NCI-H2107 treated with DMSO at 0.1 percent for 48 hours (cell line): ENCODE measurements around the gene NEIL3.

Experiments used
- DNase-seq: peaks from one replicate; lab custom pipeline; 2025; ENCODE audit not compliant: unreplicated experiment; lab: John Stamatoyannopoulos, UW

The NEIL3 gene

DNA sequence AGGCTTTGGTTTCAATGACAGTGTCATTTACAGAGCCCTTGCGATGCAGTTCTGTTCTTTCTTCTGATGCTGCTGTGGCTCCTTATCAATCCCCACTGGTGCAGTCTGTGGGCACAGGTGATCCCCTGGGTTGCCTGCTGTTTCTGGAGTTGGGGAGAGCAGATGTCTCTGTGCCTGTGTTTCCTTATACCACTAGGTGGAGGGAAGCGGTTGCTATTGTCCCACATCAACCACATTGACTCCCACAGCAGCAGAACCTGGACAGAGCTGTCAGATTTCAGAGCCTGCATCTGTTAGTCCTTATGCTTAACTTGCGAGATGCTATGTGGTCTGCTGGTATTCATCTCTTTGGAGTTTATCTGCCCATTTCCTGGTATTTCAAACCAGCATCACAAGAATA lies 57.7 kb downstream of the NEIL3 start:
- DNase-seq, result no peak

DNA sequence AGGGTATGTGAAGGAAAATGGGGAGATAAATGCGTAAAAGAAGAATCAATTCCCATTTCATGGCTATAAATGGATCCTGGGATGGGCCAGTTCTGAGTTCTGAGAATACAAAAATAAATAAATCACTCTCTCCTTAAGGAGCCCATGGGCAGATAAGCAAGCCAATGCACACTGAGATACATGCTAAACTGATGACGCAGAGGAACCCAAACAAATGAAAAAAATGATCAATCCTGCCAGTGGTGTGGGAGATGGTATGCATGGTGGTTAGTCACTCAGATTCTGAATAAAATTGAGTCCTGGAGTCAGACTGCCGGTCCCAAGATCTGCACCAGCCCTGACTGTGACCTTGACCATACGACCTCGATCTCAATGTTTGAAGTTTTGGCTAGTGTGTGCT lies 59.7 kb downstream of the NEIL3 start:
- no peak for DNase-seq

DNA sequence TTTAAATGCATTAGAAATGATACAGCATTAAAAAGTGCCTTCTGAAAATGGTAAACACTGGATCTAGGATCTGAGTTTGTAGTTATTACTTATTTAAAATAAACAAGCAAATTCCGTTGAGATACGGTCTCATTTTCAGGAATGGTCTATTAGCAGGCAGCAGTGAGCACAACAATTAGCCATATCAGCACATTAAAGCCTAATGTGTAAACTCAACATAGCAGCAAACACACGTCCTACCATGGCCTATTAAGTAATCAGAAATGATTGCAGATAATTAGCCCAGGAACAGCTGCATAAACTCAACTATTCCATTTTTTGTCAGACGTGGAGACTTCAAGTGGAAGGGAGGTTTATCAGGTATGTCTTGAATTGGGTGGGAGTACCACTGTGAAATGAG lies 61.8 kb downstream of the NEIL3 start:
- no peak for DNase-seq

DNA sequence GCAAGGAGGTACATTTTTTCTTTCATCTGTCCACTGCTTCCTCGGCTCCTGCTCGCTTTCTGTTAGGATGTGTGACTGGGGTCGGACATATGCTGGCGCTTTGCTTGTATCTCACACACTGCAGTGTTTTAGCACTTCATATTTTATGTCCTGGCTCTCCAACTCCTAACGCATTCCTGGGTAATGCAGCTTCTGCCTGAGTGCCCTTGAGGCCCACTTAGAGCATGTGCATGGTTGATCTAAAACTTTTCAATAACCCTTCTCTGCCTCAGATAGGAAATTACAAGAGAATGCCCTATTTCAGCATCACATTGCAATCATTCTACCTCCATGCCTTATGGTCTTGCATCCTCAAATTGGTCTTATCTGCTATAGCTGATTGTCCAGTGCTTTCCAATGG lies 65.3 kb downstream of the NEIL3 start:
- no peak for DNase-seq

DNA sequence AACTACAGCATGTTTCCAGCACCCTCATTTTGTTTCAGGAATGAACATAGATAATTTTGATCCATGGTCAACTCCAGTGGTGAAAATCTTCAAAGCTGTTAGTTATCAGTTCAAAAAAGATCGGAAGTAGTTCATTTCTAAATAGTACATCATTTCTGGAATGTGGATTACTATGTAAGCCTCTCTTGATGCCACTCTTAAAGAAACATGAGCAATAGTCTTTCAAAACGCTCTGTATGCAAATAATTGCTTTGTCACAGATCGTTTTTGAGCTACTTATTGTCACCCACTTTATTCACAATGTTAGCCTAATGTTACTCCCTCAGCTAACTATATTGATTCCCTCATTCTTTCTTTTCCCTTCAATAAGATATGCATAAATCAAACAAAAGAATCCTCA lies 65.7 kb downstream of the NEIL3 start:
- DNase-seq, result no peak

DNA sequence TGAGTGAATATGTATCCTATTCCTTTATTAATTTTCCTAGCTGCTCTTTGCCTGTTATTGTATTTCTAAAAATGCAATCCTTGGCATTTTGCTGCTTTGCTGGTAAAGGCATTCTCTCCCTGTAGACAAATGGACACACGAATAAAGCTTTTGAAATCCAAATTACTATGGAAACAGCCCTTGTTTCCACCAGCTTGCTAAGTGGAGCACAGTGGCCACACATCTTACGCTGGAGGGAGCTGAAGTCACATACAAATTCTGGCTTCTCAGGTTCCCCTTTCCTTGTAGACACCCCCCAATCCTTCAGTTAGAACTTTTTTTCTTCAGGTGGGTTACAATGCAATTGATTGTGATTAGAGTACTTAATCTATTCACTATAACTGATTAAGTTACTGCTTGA lies 66.3 kb downstream of the NEIL3 start:
- DNase-seq, result no peak

DNA sequence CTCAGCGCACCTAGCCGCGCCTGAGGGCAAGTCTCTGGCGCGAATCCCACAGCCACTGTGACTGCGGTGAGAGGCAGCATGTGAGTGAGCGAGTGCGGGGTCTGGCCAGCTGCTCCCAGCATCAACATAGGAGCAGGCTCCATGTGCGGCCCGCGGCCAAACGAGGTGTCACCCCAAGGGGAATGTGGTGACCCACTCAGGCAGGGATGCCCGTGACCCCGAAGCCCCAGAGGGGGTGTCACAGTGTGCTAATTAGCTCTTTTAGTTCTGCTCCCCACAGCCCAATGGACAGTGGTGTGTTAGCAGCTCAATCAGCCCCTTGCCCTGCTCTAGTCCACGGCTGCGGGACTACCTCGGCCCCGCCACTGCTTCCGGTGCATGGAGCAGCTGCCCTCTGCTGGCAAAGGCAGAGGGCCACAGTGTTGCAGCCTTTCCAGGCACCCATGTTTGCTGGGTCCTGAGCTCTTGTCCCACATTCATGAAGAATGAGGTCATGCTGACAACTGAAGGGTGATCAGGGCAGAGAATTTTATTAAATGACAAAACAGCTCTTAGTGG lies 71.1 kb downstream of the NEIL3 start:
- no peak for DNase-seq

DNA sequence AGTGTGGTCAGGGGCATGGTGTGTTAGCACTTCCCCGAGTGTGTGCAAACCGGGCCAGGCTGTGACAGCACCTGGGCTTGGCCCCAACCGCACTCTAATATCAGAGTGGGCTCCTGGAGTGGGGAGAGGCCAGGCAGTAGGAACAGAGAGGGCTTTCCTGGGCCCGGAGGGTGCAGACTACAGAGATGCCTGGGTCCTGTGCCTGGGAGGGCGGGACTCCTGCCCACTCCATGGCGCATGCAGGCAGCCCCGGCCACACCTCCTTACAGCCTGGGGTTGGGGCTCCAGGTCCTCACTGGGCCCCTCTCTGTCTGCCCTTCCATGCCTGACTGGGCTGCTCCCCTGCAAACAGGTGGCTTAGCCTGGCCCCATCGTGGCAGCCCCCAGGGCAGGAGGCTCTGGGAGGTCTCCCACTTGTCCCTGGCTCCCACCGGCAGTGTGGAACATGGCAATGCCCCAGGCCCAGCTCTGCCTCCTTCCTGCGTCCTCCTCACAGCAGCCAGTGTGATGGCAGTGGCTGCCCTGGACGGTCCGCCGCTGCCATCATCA lies 72.2 kb downstream of the NEIL3 start:
- DNase-seq, result no peak

DNA sequence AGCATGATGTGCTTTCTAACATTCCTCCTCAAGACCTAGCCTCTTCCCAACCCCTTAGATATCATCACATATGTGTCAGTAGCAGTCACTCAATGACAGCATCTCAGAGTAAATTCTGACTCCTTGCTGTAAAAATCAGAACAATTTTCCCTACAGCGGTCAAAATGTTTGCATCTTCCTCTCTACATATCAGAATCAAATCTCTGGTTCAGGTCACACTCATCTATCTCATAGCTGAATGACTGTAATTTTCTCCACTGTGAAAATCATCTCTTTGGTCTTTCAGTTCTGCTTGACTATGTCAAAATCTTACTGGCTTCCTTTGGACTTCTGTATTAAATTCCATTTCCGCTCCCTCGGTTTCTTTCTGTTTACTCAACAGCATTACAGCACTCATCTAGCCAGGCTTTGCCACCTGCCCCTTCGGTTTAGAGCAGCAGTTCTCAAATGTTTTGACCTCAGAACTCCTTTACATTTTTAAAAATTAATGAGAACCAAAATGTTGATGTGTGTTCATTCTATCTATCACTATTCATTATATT lies 75.3 kb downstream of the NEIL3 start:
- no peak for DNase-seq

DNA sequence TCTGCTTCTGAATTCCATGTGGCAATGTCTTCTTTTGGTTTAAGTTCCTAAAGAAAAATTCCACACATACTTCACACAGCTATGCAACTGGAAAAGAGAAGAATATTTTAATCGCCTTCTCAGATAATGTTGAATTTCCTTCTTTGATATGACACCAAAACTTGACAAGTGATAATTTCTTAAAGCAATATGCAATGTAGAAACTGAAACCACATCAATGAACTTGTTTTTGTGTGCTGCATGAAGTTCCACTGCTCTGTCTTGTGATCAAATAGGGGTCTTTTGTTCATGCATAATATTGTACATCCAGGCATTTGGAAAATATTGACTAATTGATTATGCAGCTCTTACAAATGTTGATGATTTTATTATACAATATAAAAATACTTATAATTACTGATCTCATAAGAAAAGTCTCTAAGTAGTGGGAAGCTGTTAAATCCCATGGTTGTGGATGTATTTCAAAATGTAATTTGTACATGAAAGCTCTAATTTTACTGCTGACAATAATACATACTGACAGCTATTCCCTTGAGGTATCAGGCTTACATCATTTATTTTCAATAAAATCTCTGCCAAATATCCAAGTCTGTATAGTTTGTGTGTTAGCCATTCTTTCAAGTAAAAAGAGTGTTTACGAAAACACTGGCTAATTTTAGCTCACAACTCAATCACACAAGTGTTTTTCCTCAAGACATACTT lies 76.1 kb downstream of the NEIL3 start:
- no peak for DNase-seq

DNA sequence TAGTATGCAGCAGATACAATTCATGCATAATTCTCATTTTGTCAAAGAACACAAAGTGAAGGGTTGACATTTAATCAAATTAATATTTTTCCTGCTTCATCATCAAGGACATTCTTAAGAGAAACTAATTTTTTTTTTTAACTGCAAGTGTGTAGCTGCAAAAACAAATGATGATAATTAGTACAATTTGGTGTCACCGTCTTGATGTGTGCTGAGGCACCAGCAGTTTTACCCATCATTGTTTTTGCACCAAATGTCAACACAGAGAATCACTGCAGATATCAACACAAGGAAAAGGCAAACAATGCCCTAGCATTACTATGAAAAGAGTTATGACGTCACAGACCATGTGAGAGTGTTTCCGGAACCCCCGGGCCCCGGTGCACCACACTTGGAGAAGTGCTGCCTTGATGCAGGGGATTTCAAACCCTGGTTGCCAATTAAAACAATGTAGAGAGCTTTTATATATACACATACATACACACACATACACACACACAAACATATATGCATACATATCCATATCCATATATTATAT lies 76.7 kb downstream of the NEIL3 start:
- no peak for DNase-seq

DNA sequence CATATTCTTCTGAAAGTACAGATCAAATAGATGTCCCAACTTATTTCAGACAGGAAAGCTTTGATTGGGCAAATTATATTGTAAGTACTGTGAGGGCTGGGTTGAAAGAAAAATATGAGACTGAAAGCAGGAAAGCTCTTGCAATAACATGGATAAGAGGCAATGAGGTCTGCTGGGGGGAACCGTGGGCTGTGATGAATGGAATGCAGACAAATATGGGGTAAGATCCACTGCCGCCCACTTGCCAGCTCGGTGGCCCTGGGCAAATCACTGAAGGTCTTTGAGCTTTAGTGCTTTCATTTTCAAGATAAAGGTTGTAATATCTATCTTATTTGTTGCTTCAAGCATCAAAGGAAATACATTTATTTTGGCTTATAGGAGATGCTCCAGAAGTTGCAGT lies 81.6 kb downstream of the NEIL3 start:
- no peak for DNase-seq

DNA sequence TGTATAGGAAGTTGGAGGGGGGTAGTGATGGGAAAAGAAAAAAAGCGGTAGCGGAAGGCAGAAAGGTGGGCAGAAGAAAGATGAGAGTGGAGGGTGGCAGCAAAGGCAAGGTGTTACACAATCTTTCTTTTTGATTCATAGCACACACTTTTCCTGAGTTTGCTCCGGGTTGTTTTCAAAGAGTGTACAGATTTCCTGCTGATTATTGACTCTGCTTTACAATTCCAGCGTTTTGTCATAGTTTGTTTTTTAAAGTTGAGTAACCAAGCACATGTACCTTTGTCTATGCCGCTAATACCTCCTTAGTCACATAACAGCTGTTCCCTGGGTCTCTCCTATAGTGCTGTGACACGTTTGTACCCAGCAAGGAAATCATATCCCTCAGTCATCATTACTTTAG lies 82.3 kb downstream of the NEIL3 start:
- DNase-seq, result no peak

DNA sequence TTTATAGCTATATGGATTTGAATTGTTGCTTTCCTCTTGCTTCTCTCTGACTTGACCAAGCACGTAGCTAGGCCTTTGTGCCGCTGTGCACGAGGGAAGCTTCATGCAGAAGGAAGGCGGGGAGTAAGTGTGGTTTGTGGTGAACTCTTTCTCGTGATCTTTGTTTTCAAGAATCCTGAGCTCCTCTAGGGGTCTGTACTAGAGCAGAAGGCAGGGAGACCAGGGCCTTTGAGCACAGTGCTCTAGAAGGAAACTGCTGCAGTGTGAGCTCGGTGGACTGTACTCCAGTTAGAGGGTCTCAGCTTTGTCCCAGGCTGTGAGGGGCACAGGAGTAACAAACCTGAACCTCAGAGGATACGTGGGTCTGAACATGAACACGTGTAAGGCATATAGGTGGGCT lies 83.6 kb downstream of the NEIL3 start:
- no peak for DNase-seq

DNA sequence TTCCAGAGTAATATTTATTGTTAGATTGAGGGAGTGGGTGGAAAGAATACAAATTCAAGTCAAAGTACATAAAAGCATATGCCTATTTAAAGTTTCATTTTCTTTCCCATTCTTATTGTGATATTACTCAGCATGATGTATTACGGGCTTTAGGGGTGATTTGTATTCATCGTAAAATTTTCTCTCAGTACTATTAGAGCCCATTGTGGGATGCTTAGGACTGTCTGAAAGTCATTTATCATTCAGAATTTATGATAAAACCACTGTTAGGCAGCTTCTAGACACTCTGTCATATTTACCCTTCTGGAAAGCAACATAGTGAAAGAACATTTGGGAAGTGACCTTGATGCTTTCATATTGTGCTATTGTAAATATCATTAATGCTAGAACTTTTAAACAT lies 86.7 kb downstream of the NEIL3 start:
- DNase-seq, result no peak

DNA sequence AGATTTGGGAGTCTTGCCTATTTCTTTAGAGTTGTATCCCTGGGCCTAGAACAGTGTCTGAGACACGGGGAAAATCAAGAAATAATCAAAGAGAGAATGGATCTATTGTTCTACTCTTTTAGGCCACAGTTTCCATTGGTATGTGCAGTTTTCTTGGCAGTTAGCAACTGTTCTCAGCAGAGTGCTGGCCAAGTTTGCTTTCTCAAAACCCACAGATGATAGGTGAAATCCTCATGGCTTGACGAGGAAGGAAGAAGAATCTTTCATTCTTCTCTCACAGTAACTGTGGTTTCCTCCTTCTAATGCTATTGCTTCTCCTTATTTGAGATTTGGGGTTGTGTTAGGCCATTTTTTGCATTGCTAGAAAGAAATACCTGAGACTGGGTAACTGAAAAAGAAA lies 90.4 kb downstream of the NEIL3 start:
- no peak for DNase-seq

DNA sequence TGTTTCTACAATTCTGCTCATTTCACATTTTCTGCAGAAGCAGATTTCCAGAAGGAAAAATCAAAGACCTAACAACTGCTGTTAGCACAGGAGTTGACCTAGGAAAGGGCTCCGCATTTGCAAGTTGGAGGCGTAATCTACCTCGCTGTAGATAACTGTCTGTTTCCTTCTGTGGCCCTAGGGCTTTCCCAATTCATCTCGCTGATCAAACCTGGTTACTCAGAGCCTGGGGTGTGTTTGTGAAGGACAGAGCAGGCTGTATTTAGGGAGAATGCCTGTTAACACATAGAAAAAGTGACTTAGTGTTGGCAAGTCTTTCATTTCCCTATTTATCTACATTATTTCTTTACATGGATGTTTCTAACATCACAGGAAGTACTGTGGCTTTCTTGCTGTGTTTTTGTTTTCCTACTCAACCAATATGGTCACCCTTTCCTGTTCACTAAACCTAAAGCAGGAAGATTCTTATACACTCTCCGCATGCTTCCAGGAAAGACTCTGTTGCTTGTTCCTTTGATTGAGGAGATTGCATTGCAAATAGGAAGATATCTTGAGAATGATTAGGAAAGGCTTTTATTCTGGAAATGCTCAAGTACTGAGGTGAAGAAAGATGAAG lies 92.1 kb downstream of the NEIL3 start:
- DNase-seq, result no peak

DNA sequence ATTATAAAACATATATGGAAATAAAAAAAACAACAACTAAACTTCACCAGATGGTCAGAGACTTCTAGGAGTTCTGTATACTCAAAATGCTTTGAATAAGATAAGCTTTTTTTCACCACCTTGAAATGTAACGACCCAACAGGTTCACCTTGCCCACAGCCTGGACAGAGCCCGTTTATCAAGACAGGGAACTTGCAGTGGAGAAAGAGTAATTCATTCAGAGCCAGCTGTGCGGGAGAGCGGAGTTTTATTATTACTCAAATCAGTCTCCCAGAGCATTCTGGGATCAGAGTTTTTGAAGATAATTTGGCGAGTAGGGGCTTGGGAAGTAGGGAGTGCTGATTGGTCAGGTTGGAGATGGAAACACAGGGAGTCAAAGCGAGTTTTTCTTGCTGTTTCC lies 94.1 kb downstream of the NEIL3 start:
- no peak for DNase-seq

DNA sequence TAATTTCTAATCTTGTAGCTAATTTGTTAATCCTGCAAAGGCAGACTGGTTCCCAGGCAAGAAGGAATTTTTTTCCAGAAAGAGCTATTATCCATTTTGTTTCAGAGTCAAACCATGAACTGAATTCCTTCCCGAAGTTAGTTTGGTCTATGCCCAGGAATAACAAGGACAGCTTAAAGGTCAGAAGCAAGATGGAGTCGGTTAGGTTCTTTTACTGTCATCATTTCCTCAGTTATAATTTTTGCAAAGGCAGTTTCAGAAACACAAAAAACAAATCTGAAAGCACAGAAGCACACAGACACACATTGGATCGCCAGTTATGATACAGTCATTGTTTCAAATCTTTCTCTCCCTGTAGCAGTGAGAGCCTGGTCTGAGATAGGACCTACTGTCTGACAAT lies 94.7 kb downstream of the NEIL3 start:
- DNase-seq, result no peak

DNA sequence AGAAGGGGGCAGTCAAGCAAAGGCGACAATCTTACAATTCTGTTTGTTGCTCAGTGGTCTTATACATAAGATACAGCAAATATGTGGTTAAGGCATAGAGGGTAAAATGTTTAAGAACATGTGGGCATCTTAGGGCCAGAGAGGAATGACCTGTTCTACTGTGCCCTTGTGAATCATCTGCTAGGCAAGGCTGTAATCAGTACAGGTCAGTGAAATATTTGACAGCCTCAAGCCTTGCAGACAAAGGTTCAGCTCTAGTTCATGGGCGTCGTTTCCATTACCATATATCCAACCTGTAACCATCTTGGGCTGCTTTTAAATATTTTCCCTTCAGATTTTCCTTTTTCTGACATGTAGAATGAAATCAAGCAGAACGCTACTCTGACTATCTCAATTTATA lies 95.3 kb downstream of the NEIL3 start:
- DNase-seq, result no peak

DNA sequence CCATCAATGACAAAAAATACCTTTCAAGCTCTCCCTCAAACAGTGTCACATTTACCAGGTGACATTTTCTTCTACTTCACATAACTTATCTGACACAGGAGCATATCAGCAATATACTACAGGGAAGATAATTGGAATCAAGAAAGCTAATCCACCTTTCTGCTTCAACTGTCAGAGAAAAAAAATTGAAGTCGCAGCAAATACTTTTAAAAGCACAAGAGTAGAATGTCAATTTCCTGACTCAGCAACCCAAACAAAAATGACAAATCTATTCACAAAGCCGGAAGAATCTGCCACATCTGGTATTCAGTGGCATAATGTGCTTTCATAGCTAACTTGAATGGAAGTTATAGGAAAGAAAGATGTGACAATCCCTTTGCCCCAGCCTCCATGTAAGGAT lies 95.8 kb downstream of the NEIL3 start:
- no peak for DNase-seq

DNA sequence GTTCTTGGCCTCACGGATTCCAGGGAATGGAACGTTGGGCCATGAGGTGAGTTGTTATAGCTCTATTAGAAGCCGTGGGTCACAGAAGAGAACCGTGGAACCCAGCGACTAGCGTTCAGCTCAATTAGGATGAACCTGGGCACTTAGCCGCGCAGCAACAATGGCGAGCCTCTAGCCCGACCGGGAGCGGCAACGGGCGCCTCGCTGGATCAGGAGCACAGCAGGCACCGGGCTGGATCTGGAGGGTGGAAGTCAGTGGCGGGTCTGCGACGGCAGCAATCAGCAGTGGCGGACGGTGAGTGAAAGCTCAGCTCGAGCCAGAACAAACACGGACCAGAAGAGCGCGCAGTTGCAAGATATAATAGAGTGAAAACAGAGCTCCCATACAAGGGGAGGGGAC lies 98.3 kb downstream of the NEIL3 start:
- no peak for DNase-seq
